Stimulated activated CD8-positive, alpha-beta memory T cell treated with anti-CD3 and anti-CD28 coated beads, Interleukin-15, amount 100 ng/mL, for 4 hours (primary cell): Measurements from ENCODE around the gene TDO2.
"Not testable (repeated sequence)": the region's sequence is repeated elsewhere in the genome, so short reads cannot be mapped to it uniquely, and the experiment has no call there.

Source experiments
- DNase-seq, 2 donors: peaks; one replicate each; pipeline ENCODE4 v3.0.0-alpha.2; 2020; ENCODE audit warnings: low read depth in 2 of 2

The TDO2 gene

GRCh38 chr4:155903453-155903852 lies at the start of gene TDO2:
Gene TDO2 (plus strand): TSS chr4:155903696. CDS start chr4:155903759, 63 bp downstream.
- no peak for DNase-seq

GRCh38 chr4:155854582-155855226 lies 48.8 kb upstream of the TDO2 start:
- DNase-seq, result no peak

GRCh38 chr4:155855897-155856296 lies 47.6 kb upstream of the TDO2 start:
- no peak for DNase-seq

- DNase-seq, result no peak
Measured at GRCh38 chr4:155866177-155866576, 37.3 kb upstream of the TDO2 start, which contains the start of gene ASIC5. Gene ASIC5 (minus strand): TSS chr4:155866277. CDS start chr4:155866226, 51 bp downstream.

GRCh38 chr4:155875878-155876277 lies 27.6 kb upstream of the TDO2 start:
- no peak for DNase-seq

- DNase-seq, result no peak
Measured at GRCh38 chr4:155877971-155878370, 25.5 kb upstream of the TDO2 start.

GRCh38 chr4:155878611-155879010 lies 24.9 kb upstream of the TDO2 start:
- no peak for DNase-seq

GRCh38 chr4:155879767-155880166 lies 23.7 kb upstream of the TDO2 start:
- no peak for DNase-seq

GRCh38 chr4:155881555-155881954 lies 21.9 kb upstream of the TDO2 start:
- DNase-seq, result no peak

- no peak for DNase-seq
Measured at GRCh38 chr4:155883895-155884294, 19.6 kb upstream of the TDO2 start.

GRCh38 chr4:155885666-155886065 lies 17.8 kb upstream of the TDO2 start:
- DNase-seq, result no peak

- DNase-seq, result no peak
Measured at GRCh38 chr4:155887045-155887444, 16.5 kb upstream of the TDO2 start.

- no peak for DNase-seq
Measured at GRCh38 chr4:155887847-155888570, 15.5 kb upstream of the TDO2 start.

- DNase-seq, result no peak
Measured at GRCh38 chr4:155889031-155889793, 14.3 kb upstream of the TDO2 start.

- DNase-seq, result no peak
Measured at GRCh38 chr4:155889946-155890345, 13.6 kb upstream of the TDO2 start.

GRCh38 chr4:155891058-155891457 lies 12.4 kb upstream of the TDO2 start:
- no peak for DNase-seq

- not testable (repeated sequence) for DNase-seq
Measured at GRCh38 chr4:155898371-155898770, 5.1 kb upstream of the TDO2 start.

GRCh38 chr4:155899891-155900290 lies 3.6 kb upstream of the TDO2 start:
- no peak for DNase-seq

GRCh38 chr4:155900381-155900780 lies 3.1 kb upstream of the TDO2 start:
- no peak for DNase-seq

GRCh38 chr4:155901013-155901412 lies 2.5 kb upstream of the TDO2 start:
- DNase-seq, result no peak

GRCh38 chr4:155904331-155904730 lies 835 bp downstream of the TDO2 start:
- no peak for DNase-seq

- DNase-seq, result no peak
Measured at GRCh38 chr4:155906554-155907247, 3.2 kb downstream of the TDO2 start.
